AG09319 (cell line): Measurements from ENCODE around the gene DPYSL4.

Source experiments
- DNase-seq: peaks from one replicate; pipeline ENCODE4 v3.0.0-alpha.2; 2010; ENCODE audit warnings: low read depth; ENCODE audit errors: extremely low read depth
- TF ChIP-seq, protein P1 (sequence below): IDR thresholded peaks from 2 replicates; pipeline ENCODE4 v1.5.1; 2011; ENCODE audit warnings: low read depth, mild to moderate bottlenecking, inconsistent platforms, low read length, moderate library complexity

Gene DPYSL4

GRCh38 chr10:132182591-132182990 lies 4.2 kb upstream of the DPYSL4 start:
- DNase-seq: no peak
- TF ChIP-seq, protein P1, sequence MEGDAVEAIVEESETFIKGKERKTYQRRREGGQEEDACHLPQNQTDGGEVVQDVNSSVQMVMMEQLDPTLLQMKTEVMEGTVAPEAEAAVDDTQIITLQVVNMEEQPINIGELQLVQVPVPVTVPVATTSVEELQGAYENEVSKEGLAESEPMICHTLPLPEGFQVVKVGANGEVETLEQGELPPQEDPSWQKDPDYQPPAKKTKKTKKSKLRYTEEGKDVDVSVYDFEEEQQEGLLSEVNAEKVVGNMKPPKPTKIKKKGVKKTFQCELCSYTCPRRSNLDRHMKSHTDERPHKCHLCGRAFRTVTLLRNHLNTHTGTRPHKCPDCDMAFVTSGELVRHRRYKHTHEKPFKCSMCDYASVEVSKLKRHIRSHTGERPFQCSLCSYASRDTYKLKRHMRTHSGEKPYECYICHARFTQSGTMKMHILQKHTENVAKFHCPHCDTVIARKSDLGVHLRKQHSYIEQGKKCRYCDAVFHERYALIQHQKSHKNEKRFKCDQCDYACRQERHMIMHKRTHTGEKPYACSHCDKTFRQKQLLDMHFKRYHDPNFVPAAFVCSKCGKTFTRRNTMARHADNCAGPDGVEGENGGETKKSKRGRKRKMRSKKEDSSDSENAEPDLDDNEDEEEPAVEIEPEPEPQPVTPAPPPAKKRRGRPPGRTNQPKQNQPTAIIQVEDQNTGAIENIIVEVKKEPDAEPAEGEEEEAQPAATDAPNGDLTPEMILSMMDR: no peak

DNA sequence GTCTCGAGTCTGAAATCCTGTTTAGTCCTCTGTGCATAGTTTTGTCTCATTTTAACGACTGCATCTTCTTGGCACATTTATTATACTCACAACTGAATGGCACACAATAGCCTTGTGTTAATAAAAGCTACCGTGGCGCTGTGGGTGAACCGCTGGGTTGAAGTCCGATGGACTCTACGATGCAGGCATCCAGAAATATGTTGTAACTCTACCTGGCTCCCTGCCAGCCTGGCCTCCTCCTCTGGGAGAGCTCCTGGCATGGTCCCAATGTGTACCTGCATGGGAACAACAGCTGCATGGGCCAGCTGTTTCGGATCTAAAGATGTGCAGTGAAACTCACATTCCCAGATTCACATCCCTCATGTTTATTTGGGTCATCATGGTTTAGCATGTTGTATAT lies 3.7 kb upstream of the DPYSL4 start:
- DNase-seq: no peak
- TF ChIP-seq, protein P1: no peak

DNA sequence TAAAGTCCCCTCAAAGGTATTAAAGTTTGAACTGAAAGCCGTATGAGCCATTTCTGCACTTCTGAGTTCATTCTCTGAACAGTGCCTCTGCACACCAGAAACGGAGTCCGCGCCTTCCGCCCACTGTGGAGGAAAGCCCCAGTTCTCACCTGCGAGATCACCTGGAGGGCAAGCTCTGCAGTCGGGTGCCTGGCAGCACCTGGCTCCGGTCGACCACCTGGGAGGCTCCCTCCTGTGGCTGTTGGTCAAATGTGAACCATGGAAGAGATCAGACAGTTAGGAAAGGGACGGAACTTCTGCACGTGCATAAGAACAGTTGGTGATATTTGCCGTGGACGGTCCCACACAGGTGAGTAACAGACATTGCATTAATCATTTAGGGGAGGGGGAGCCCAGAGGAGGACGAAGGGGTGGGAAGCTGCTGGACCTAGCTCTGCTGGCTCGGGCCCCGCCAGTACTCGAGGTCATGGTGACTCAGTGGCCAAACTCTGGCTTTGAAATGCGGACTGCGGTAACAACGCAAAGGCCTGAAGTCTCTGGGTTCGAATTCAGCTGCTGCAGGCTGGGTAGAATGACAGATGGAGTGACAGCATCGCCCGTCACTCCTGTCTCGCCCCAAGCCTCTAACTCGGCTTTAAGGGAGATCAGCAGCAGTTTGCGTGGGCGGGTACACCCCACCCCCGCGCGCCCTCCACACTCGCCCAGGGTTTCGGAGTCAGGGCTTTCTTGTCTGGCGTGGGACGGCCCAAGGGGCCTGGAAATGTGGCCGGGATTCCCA lies 1.7 kb upstream of the DPYSL4 start:
- DNase-seq: no peak
- TF ChIP-seq, protein P1: no peak

DNA sequence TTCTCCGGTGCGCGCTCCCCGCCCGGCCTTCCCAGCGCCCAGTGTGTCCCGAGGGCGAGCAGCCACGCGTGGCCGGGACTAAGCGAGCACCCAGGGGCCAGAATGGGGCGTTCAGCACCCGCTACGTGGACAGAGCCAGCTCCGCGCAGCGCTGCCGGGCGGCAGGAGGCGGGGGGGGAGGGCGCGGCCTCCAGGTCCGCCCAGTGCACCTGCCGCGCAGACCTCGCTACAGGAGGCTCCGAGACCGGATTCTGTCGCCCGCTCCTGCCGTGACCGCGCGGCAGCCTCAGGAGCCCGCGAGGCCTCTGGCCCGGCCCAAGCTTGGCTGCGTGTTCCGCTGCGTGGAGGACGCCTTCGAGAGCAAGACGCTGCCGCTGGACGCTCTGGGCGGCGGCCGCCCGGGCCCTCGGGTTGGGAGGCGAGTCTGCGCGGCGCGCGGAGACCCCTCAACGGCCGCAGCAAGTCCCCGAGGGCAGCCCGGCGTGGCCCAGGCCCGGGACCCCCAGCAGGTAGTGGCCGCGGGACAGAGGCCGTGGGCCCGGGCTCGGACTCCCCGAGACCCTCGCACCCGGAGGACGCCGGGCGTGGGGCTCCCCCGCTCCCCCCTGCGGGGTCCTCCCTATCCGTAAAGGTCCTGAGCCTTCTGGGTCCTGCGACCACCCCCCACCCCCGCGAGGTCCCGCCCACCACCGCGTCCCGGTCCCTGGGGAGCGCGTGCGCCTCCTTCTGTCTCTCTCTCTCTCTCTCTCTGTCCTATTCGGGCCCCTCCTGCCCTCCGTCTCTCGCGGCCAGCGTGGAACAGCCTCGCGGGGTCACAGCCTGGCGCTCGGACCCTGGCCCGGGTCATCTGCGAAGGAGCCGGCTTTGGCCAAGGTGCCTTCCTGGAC lies 904 bp upstream of the DPYSL4 start:
- TF ChIP-seq, protein P1: no peak
- DNase-seq: no peak

DNA sequence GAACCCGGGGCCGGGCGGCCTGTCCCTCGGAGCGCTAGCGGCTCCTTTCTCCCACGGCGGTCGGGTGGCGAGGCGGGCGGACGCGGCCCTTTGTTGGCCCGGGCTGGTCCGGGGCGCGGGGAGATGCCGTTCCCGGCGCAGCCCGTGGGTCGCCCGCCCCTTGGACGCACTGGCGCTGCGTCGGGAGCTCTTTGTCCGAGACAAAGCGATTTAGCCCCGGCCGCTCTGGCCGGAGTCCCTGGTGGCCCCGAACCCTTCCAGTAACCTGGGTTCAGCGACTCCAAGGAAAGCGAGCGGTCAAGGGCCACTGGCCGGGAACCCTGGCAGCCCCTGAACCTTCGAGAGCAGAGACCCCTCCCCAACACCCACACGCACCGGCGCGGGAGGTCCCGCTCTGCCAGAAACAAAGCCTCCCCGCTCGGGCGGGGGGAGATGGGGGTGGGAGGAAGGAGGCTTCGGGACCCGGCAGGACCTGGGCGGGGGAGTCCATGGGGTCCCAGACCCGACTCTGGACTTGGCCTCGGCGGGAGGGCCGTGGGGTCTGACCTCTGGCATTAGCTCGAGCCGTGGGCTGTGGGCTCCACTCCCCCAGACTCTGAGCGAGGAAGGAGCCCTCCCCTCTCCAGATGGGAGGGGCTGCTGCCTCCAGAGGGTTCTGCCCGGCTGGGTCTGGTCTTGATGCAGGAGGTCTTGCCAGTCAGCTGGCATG lies 836 bp downstream of the DPYSL4 start:
- DNase-seq: no peak

DNA sequence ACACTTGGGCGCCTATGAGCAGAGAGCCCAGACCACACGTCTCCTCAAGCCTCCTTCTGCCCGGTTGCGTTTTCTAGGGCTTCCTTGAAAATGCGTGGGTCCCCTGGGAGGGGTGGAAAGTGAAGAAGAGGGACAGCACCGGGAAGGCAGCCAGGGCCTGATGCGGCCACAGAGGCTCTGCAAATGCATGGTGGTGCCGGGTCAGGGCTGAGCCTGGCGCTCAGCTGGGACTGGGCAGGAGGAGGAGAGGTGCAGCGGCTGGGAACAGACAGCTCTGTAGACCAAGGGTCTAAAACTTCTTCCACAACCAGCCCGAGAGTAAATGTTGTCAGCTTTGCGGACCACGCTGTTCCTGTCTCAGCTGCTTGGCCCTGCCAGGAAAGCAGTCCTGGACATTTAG lies 1.6 kb downstream of the DPYSL4 start:
- TF ChIP-seq, protein P1: no peak
- no peak for DNase-seq

More for the DNA sequence above, 836 bp downstream of the DPYSL4 start:
- TF ChIP-seq, protein P1: no peak
